ENCODE measurements around the gene NHERF1.

NHERF1 gene

GRCh38 chr17:74808714-74809430, 60.4 kb downstream of the NHERF1 start:
- no peak for DNase-seq (ENCODE audit: low read depth)

DNA sequence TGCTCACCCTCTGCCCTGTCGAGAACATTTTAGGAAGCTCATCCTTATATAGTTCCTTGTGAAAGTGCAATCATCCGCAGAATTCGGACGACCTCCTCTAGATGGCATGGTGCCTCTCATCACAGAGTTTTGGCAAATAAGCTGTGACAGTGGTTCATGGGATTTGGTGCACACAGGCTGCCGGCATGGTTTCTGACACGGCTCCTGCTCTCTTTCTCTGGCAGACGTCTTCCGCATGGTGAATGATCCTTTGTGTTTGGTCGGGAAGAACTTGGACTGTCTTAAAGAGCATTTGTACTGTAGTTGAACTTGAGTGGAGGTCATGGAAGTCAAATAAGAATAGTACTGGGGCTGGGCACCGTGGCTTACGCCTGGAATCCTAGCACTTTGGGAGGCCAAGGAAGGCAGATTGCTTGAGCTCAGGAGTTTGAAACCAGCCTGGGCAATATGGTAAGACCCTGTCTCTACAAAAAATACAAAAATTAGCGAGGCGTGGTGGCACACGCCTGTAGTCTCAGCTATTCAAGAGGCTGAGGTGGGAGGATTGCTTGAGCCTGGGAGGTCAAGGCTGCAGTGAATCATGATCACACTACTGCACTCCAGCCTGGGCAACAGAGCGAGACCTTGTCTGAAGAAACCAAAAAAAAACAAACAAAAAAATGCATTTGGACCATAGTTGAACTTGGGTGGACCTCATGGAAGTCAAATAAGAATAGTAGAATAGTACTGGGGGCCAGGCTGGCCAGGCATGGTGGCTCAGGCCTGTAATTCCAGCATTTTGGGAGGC, 62.5 kb downstream of the NHERF1 start:
- no peak for DNase-seq (ENCODE audit: low read depth)

GRCh38 chr17:74812109-74813009, 63.9 kb downstream of the NHERF1 start:
- no peak for DNase-seq (ENCODE audit: low read depth)

DNA sequence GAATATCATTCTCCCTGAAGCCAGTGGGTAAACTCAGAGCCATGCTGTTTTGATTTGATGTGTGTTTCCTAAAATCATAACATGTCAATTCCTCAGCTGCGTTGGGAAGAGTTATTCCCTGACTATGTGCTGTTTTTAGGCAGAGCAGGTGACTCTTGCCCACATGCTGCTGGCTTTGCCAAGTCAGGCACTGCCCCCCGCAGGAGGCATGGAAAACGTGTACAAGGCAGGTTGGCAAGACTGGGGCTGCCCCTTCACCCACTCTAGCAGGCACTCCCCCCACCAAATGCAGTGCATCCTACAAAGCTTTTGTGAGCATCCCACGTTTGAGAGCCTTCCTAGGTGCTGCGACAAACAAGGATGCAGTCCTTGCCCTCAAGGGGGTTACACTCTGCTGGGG, 66.0 kb downstream of the NHERF1 start:
- DNase-seq (ENCODE audit: low read depth): no peak

DNA sequence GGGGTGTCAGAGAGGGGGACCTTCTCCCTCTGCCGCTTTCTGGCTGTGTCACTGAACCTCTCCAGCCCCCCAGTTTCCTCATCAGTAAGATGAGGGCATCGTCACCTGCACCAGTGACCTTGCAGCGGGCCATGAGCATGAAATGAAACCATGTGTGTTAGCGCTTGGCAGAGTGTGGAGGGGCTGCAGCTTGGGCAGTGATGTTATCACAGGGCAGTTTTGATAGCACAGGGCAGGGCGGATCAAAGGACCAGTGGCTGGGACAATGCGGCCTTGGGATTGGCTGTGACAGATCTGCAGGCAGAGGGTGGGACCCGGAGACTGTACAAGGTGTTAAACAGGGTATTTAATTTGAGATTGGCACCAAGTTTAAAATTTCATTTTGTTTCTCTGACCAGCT, 66.6 kb downstream of the NHERF1 start:
- no peak for DNase-seq (ENCODE audit: low read depth)

DNA sequence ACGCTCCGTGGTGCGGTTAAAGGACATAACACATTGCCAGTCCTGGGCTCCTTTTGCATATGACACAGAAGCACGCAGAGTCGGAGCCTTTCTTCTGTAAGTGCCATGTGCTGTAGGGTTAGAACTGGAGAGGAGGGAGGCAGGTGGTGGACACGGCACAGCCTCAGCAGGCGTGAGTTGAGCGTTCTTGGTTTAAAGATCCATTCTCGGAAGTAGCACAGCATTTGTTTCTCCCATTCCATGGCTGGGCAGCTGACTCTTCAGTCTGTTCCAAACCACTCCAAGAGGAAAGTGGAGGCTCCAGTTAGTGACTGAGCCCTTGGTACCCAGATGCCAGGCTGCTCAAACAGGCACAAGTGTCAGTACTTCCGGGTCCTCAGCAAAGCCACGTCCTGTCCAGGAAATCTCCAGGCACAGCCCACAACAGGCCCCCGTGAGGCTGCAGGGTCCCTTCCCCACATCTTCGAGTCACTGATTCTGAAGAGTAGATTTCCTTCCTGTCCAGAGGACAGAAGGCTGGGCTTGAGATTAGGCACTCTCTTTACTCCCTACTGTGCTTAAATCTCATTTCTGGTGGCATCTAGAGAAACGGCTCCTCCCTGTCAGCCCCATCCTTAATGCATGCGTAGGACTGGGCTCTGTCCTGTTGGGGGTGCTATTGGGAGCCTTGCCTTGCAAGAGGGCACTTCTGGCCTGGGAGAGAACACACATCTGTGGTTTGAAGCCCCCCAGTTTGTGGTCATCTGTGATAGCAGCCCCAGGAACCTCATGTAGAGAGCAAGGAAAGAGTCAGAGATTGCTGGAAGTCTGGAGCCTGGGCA, 67.3 kb downstream of the NHERF1 start:
- no peak for DNase-seq (ENCODE audit: low read depth)

DNA sequence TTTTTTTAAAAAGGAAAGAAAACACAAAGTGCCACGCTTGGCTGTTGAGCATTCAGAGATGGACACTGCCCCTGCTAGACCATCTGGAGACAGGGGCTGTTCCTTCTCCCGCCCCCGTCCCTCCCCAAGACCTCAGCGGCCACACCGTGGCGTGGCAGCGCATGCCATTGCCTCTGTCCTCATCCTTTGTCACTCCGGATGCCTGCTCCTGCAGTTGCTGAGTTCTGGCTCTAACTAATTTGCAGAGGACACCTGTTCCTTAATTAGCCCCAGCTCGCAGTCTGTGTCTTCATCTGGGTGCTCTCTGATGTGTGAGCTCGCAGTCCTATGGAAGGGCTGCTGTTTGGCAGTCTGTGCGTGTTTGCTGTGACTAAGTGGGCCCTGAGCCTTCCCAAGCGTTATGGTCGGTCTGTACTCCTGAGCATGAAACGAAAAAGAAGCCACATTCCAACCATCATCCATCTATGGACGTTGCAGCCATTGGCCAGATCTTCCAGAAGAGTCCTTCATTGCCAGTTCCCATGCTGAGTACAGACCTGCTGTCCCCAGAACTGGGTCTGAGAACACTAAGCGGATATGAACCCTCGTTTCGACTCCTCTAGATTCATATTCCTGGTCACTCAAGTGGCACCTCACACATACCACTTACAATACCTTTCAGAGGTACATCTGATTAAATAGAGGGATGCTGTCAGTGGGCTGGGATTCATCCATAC, 68.6 kb downstream of the NHERF1 start:
- DNase-seq (ENCODE audit: low read depth): no peak

DNA sequence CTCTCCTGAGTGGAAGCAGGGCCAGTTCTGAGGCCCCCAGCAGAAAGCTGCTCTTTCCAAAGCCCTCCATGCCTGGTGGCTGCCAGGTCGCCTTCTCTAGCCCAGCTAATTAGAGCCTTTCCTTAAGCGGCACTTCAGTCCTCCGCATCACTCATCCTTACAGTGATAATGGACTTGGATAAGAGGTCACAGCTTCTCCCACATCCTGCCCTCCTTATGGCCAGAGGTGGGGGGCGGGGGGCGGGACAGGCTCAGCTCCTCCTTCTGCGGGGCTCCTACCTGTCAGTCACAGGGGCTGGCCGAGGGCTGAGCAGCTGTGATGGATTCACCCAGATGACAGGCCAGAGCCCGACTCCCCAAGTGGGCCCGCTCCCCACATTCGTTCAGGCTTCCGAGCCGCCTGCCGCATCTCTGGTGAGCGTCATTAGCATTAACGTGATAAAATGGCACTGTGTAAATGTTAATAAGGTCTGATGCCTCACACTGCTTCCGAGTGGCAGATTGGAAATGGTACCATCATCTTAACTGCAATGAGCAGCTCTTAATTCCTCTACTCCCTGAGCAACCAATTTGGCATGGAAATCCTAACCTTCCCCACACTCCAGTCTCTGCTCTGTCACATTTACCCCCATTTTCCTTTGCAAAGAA, 70.0 kb downstream of the NHERF1 start:
- DNase-seq (ENCODE audit: low read depth): no peak

Measured in activated T-helper 1 cell treated with Interleukin-2 at 50 U/mL for 16 hours (primary cell).